ENCODE results near the gene GALNT1. TPM values are rescaled to one million over a fixed set of nuclear protein-coding genes. Genes with fewer than 3 reads are reported as not detected.

GALNT1 gene
- total and polyA plus RNA-seq, 2 of the 4 experiments (the other 2 are of a cell fraction) = 24.9 to 43.9 TPM

GRCh38 chr18:35593859-35594258, 12.3 kb downstream of the GALNT1 start:
- H2BK120ac ChIP-seq (ENCODE audit: low read depth, low read length) = no peak overlapping the region
- no peak overlapping the region for H2AK9ac ChIP-seq (replicated peaks; ENCODE audit: low read depth, low read length, poor library complexity)
- H4K8ac ChIP-seq (ENCODE audit: low read depth in 2 of 2, low read length in 2 of 2) = no peak overlapping the region
- intact Hi-C loops (cut with micrococcal nuclease) (loop anchor here (5.0 kb wide), 1 partner anchor 88 kb away; no protein-coding TSS in a partner anchor), in situ Hi-C loops (cut with MboI; ENCODE audit: low sequenced_read_pairs) (no loop called here), dilution Hi-C loops (cut with HindIII; ENCODE audit: low sequenced_read_pairs, unreplicated experiment) (no loop called here)
- no peak overlapping the region for H3K18ac ChIP-seq (ENCODE audit: low read depth, low read length)
- no peak overlapping the region for H2BK20ac ChIP-seq (ENCODE audit: low read depth, low read length)
- H2AK5ac ChIP-seq (ENCODE audit: low read depth, low read length) = no peak overlapping the region
- no CpG with 5 or more reads among the region's 4 CpGs for WGBS, 2 experiments (ENCODE audit: extremely low coverage in 2 of 2, insufficient read length in 1 of 2)
- H3K27ac ChIP-seq (ENCODE audit: insufficient read depth, low read length) = no peak overlapping the region
- no peak overlapping the region for H3K4ac ChIP-seq (ENCODE audit: low read depth, low read length)
- H4K91ac ChIP-seq (ENCODE audit: insufficient read depth, low read depth, low read length) = no peak overlapping the region
- no peaks in the 10 kb centered on the region; the same call in 1 of the 2 replicates for H3K36me3 ChIP-seq (ENCODE audit: control insufficient read depth, insufficient read depth, low read length)
- DNase-seq (no peak), ATAC-seq (ENCODE audit: low read depth) (no peak)
- H4K20me1 ChIP-seq (ENCODE audit: insufficient read depth, low read length) = peaks cover 38% of the 10 kb centered on the region
- no peak overlapping the region for H2BK15ac ChIP-seq (ENCODE audit: low read depth, low read length)
- no peak overlapping the region for H3K4me3 ChIP-seq (ENCODE audit: insufficient read depth, low read depth, low read length)
- no peak overlapping the region for H3K14ac ChIP-seq (replicated peaks; ENCODE audit: low read depth, low read length)
- POLR2A ChIA-PET (ENCODE audit: unreplicated experiment) = no interaction called here
- BruUV-seq (replicated peaks) = no TSS peak
- H3K9me1 ChIP-seq (ENCODE audit: insufficient read depth, low read length) = peaks cover 11% of the 10 kb centered on the region
- no peak overlapping the region for H3K56ac ChIP-seq (ENCODE audit: extremely low read depth, insufficient read depth, low read length)
- H3K23ac ChIP-seq (ENCODE audit: low read depth, low read length) = no peak overlapping the region
- H3K79me1 ChIP-seq (ENCODE audit: low read depth in 1 of 2, low read length in 2 of 2) = peaks cover 48 to 53% of the 10 kb centered on the region in 2 experiments
- no peak for TF ChIP-seq MAFK (IDR thresholded peaks at IDR 0.05; ENCODE audit: low read depth, low read length)
- no peak overlapping the region for H2AFZ ChIP-seq (replicated peaks; ENCODE audit: low read length, poor library complexity)
- CTCF ChIA-PET = no interaction called here
- H3K4me1 ChIP-seq (ENCODE audit: control insufficient read depth, insufficient read depth, low read length) = peaks cover 5% of the 10 kb centered on the region
- H3K4me2 ChIP-seq (ENCODE audit: low read depth, low read length) = no peak overlapping the region
- no peaks in the 10 kb centered on the region for H3K9me3 ChIP-seq (ENCODE audit: control insufficient read depth, insufficient read depth, low read length)
- no peak overlapping the region for H4K5ac ChIP-seq (ENCODE audit: low read depth, low read length)
- H3K27me3 ChIP-seq (ENCODE audit: control insufficient read depth, insufficient read depth, low read length) = no peaks in the 10 kb centered on the region
- no peak overlapping the region for H3K9ac ChIP-seq (ENCODE audit: low read depth, low read length)
- no peak overlapping the region for H2BK5ac ChIP-seq (ENCODE audit: low read depth, low read length, poor library complexity, severe bottlenecking)
